ENCODE measurements around the gene AMOTL1.

DNA sequence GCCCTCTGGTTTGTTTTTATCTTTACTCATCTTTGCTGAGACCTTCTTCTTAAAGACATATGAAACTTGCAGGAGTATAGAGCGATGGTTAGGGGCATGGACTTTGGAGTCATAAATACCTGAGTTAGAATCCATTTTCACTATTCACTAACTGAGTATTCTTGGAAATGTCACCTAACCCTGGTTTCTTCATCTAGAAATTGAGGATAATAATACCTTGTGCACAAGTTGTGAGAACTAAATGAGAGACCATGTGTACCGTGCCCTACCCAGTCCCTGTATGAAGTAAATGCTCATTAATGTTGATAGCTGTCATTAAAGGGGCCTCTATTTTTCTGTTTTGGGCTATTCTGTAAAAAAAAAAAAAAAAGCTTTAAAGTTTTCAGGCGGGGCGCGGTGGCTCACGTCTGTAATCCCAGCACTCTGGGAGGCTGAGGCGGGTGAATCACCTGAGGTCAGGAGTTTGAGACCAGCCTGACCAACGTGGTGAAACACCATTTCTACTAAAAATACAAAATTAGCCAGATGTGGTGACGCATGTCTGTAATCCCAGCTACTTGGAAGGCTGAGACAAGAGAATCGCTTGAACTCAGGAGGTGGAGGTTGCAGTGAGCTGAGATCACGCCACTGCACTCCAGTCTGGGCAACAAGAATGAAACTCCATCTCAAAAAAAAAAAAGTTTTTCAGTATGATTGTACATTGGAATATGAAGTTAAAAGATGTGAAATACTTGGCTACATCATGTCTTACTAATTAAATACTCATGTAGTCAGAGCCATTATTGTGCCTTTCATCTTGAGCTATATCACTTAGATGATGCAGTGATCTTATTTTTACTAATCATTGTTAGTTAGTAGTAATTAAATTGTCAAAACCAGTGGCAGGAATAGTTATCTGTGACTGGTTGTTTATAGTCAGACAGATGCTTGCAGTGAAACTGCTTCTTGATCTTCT, 95.0 kb downstream of the AMOTL1 start:
- TF ChIP-seq, protein P1, sequence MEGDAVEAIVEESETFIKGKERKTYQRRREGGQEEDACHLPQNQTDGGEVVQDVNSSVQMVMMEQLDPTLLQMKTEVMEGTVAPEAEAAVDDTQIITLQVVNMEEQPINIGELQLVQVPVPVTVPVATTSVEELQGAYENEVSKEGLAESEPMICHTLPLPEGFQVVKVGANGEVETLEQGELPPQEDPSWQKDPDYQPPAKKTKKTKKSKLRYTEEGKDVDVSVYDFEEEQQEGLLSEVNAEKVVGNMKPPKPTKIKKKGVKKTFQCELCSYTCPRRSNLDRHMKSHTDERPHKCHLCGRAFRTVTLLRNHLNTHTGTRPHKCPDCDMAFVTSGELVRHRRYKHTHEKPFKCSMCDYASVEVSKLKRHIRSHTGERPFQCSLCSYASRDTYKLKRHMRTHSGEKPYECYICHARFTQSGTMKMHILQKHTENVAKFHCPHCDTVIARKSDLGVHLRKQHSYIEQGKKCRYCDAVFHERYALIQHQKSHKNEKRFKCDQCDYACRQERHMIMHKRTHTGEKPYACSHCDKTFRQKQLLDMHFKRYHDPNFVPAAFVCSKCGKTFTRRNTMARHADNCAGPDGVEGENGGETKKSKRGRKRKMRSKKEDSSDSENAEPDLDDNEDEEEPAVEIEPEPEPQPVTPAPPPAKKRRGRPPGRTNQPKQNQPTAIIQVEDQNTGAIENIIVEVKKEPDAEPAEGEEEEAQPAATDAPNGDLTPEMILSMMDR (conservative IDR thresholded peaks at IDR 0.05 in 1 of 2, IDR thresholded peaks at IDR 0.05 in 1 of 2; ENCODE audit: extremely low read depth in 1 of 2, insufficient read depth in 1 of 2, low read depth in 1 of 2, low read length in 2 of 2), result no peak
- no peak for TF ChIP-seq EZH2 (IDR thresholded peaks at IDR 0.05; ENCODE audit: borderline replicate concordance, low read length)
